NCI-H2196 treated with DMSO at 0.1 percent for 48 hours (cell line): ENCODE measurements around the gene DGKQ.
"Not testable (repeated sequence)": the region's sequence is repeated elsewhere in the genome, so short reads cannot be mapped to it uniquely, and the experiment has no call there.

Source experiments
- DNase-seq: peaks from one replicate; lab custom pipeline; 2025; ENCODE audit not compliant: unreplicated experiment; lab: John Stamatoyannopoulos, UW

Gene DGKQ

DNA sequence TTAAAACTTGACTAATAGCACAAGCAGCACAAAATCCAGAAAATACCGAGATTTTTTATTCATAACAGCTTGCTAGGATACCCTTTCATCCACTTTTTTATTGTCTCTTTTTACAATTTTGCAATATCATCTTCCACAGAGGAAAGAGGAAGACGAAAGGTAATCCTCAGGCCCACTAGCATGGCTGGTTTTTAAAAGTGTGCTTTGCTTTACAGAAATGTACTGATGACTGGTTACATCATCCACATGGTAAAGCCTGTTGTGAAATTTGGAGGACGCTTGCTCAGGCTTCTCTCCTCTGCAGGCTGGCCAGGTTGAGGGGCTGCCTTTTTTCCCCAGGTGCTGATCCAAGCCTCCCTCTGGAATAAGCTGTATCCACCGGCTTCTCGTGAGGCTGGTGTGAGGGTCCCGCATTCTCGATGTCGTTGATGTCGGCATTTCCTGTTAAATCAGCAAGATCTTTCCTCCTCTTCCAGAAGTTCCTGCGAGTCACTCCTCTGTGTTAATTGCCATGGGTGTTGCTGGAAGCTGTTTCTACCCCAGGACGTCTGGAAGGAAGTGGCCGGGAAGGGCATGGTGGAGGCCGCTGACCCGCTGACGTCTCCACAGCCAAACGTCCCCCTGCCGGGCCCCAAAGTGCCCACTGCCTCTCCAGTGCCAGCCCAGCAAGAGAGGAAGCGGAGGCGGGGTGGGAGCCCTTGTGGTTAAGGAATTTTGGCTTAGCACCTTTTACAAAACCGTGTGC lies 5.8 kb upstream of the DGKQ start:
- DNase-seq: no peak

DNA sequence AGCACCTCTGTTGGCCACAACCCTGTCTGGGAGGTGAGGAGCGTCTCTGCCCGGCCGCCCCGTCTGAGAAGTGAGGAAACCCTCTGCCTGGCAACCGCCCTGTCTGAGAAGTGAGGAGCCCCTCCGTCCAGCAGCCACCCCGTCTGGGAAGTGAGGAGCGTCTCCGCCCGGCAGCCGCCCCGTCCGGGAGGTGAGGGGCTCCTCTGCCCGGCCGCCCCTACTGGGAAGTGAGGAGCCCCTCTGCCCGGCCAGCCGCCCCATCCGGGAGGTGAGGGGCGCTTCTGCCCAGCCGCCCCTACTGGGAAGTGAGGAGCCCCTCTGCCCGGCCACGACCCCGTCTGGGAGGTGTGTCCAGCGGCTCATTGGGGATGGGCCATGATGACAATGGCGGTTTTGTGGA lies 2.6 kb upstream of the DGKQ start:
- DNase-seq: not testable (repeated sequence)

DNA sequence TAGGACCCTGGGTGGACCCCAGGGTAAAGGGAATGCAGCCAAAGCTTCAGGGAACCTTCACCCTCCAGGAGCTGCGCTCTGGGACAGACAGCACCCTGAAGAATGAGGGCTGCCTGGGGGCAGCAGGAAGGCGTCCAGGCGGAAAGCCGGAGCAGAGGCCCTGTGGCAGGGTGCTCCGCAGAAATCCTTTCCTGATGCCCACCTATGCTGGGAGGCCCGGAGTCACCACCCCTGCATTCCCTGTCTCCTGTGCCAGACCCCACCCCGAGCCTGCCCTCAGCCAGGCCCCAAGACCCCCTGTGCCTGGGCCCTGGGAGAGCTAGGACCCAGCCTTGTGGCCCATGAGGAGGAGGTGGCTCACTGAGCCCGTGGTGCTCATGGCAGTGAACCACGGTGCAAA lies 1.3 kb upstream of the DGKQ start:
- no peak for DNase-seq

DNA sequence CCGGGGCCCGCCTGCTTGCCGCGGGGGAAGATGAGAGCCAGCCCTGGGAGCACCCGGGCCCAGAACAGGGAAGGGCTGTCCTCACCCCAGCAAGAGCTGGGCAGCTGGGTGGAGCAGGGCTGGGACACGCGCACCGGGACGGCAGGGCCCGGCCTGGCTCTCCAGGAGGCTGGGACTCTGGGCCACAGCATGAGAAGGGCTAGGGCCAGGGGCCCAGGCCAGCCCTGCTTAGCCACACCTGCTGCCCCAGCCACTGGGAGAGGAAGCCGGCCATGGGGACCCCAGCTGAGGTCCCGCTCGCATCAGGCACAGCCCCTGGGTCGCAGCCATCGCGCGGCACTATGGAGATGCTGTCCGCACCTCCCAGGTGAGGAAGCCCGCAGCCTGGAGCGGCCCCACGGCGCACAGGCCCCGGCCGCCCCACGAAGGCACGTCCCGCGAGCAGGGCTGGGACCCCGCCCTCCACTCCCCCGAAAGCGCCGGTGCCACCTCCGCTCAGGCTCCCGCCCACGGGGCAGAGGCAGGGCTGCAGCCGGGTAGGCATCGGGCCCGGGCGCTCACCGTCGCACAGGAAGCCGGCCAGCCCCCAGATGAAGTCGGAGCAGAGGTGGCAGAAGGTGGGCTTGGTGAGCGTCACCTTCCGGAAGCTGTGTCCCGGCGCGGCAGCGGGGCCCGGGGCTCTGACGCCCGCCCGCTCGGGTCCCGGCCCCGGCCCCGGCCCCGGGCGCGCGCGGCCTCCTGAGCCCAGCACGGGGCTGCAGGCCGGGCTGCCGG lies 531 bp downstream of the DGKQ start:
- no peak for DNase-seq

DNA sequence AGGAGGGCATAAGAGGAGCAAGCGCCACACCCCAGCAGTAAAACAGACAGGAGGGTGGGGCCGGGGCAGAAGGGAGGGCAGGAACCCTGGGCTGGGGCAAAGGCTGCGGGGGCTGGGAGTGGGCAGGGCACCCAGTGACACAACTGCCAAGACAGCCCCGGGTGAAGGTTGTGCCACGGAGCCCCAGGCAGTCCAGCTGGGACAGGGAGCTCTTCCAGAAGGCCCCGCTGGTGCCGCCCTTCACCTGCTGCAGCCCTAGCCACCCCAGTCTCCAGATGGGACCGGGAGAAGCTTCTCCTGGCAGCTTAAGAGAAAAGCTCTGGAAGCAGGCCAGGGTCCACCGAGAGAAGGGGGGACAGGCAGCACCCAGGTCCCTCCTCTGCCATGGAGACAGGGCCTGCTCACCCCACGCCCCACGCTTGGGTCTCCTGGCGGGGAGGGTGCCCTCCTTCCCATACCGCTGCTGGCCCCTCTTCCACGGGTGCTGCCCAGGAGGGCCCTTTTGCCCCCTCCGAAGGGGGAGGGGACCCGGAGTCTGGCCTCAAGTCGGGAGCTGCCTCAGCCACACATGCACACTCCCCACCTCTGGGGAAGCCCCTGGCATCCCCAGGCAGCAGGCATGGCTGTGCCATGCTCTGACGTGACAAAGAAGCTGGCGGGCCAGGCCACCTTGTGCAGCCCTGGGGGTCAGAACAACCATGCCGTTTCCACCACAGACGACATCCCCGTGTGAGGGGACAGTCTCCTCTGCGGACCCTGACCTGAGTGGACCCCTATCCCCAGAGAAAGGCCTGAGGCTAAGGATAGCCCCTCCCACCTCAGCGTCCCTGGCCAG lies 1.5 kb downstream of the DGKQ start:
- no peak for DNase-seq

DNA sequence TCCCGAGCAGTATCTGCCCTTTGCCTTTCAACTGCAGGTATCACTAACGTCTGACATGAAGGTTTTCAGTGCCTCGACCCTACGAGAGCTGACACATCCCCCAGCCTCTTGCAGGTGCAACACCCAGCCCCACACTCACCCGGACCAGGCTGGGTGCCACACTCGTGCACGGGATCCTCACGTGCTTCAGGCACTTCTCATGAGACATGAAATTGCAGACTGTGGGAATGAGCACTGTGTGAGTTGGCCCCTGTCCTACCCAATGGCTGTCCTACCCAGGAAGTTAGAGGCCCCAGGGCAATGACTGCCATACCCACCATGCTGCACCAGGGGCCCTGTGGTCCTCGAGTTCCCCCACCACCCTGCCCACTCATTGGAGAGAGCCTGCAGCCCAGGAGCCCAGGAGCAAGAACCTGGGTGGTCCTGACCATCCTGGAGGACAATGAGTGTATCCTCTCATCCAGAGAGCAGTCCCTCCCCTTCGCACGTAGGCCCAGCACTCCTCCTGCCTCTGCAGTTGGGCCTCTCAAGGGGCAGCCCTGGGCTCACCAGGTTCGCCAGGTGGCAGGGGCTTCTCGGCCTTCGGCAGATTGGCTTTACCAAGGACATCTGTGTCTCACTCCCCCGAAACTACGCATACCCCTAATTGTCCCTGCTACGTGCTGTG lies 2.4 kb downstream of the DGKQ start:
- DNase-seq: no peak

DNA sequence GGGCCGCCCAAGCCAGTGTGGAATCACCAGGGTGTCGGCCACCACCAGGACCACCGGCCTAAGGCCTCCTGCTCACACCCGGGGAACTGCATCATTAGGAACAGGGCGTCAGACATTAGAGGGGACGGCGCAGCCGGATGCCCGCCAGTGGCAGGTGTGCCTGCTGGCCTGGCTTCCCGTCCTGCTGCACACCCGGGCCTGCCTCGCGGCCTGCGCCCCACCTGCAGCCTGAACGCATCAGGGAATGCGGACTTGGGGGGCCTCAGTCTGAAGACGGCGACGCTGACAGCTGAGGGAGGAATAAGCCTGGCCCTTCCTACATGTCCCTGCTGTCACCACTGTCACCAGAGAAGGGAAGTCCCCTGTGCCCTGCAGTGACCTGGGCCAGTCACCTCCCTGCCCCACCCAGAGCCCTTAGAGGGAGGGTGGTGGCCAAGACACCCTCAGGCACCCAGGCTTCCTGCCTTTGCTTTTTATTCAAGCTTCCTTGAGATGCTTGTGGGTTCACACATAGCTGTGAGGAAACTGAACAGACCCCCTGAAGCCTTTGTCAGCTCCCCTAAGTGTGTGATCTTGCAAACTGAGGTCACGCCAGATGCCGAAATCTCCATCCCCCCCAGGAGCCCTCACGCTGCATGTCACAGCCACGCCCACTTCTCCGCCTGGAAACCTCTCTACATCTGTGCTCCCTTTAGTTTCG lies 3.2 kb downstream of the DGKQ start:
- no peak for DNase-seq

DNA sequence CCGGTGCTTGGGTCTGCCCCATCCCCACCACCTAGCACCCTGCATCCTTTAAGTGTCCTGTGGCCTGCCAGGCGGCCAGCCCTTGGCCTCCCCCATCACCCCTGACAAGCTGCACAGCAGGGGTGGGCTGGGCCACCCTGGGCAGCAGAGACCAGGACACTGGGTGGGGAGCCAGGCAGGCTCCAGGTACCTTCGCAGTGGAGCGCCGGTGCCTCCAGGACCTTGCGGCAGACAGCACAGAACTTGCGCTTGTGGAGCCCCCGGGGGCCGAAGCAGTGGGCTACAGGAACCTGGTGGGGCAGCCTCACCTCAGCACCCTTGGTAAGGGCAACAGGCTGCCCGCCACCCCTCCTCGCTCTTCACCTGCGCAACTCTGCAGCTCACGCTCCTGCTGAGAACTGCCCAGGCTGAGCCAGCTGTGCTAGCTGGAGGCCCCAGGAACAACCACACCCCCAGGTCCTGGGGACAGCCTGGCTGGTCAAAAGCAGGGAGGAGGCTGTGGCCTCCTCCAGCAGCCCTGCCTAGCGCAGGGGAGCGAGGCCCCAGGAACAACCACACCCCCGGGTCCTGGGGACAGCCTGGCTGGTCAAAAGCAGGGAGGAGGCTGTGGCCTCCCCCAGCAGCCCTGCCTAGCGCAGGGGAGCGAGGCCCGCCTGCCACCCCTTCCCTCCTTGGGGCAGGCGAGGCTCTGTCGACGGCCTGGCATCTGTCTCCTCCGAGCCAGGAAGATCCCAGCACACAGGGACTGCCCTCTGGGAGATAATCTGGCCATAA lies 4.6 kb downstream of the DGKQ start:
- no peak for DNase-seq

DNA sequence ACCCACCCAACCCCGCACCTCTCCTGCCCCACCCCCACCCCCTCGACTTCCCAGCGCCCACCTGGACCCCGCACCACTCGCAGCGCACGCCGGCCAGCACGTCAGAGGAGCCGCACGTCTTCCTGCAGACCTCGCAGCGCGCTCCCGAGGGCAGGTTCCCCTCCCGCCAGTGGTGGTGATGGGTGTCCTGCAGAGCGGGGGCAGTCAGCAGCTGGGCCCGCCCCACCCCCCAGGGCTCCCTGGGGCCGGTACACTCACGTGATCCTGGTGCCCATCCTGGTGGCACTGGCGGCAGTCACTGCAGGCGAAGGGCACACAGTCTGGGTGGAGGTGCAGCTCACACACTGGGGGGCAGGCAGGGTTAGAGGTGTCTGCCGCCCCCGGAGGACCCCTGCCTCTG lies 5.1 kb downstream of the DGKQ start:
- no peak for DNase-seq

DNA sequence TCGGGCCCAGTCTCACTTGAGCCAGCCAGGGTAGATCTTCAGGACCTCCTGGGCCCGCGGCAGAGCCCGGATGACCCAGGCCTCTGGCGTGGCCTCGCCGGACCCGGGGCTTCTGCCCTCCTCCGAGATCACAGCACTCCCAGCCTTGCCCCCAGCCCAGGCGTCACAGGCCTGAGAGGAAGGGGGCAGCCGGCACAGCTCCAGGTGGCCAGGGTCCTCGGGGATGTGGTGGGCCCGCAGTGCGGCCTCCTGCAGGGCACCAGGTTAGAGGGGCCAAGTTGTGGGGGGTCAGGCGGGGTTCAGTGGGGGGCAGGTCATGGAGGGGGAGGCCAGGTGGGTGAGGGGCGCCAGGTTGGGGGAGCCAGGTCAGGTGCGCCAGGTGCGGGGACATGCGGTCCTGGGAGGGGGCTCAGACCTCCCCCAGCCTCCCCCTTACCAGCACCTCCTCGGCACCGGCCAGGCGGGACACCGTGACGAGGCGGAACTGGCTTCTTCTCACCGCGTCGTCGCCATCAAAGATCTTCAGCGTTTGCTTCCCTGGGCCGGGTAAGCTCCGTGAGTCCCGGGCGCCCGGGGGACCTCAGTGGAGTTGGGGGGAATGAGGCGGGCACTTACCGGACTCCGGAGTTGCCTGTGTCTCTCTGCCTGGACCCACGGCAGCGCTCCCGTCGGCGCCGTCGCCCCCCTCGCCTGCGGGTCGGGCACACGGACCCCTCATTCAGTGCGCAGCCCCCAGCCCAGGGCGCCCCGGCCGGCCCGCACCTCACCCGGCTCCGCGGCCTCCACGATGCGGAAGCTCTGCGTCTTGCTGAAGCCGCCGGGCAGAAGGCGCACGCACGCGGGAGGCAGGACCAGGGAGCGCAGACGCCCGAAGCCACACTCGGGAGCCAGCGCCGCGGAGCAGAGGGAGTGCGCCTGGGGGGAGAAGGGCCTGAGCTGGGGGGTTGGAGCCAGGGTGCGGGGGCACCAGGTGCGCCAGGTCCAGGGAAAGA lies 6.0 kb downstream of the DGKQ start:
- DNase-seq: no peak

DNA sequence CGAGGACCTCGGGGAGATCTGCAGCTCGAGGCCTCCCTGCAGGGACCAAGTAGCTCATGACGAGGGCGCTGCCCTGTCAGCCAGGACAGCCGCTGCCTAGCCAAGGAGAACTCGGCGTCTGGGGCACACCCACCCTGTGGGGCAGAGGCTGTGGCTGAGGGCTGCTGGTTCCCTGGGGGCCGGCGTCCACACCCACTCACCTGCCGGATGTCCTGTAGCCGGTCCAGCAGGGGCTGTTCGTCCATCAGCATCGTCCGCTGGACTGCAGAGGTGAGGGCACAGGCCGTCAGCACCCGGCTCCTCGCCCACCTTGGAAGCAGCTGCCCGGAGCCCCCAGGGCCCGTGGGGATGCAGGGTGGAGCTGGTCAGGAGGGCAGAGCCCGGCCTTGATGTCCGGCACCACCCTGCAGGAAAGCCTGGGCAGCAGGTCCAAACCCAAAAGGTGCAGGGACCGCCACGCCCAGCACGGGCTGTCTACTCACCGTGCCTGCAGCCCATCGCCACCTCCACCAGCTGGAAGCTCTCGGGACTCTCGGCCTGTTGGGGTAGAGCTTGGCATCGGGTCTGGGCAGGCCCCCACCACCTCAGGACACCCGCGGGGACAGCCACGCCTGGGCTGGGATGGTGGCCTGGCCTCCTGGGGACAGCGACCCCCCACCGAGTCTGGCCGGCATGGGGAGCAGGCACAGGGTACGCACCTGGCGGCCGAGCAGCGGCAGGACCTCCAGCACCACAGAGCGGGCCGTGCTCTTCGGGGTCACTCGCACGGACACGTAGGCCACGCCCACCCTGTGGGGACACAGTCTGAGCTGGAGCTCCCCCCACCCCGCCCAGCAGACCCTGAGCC lies 6.9 kb downstream of the DGKQ start:
- DNase-seq: no peak

DNA sequence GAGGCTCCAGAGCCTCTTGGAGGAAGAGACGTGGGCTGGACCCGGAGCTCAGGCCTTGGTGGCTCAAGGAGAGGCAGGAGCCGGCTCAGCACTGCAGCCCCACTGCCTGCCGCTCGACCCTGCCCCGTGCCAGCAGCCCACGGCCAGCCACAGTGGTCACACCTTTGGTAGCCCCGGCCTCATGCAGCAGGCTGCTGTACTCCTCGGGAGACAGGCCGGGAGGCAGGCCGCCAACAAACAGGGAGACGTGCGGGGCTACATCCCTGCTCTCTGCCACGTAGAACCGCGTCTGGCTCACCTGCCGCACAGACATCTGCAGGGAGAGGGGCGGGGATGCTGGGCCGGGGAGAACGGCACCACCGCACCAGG lies 7.6 kb downstream of the DGKQ start:
- no peak for DNase-seq

DNA sequence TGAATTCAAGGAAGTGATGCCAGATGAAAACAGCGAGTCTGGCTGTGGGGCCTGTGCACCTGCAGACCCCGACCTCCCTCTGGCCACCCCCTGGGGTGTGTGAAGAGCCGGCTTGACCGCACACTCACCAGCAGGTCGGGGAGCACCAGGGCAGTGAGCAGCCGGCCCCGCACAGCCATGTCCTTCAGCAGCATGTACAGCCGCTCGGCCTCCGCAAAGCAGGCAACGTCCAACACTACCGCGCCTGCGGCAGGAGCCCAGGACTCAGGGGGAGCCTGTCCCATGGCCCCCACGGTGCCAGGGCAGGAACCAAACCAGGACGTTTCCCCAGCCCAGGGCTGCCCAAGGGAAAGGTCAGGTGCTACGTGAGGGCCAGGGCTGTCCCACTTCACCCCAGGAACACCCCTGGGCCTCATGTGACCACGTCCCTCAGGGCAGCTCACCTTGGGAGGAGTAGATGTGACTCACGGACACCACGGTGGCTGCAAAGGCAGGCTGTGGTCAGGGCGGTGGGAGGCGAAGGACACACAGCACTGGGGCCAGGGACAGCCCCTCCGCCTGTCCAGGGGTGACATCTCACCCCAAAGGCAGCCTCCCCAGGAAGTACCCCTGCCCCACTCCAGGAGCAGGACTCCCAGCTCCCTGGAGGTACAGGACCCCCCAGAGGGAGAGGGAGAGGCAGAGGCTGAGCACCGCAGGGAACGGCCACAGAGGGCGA lies 8.2 kb downstream of the DGKQ start:
- no peak for DNase-seq

DNA sequence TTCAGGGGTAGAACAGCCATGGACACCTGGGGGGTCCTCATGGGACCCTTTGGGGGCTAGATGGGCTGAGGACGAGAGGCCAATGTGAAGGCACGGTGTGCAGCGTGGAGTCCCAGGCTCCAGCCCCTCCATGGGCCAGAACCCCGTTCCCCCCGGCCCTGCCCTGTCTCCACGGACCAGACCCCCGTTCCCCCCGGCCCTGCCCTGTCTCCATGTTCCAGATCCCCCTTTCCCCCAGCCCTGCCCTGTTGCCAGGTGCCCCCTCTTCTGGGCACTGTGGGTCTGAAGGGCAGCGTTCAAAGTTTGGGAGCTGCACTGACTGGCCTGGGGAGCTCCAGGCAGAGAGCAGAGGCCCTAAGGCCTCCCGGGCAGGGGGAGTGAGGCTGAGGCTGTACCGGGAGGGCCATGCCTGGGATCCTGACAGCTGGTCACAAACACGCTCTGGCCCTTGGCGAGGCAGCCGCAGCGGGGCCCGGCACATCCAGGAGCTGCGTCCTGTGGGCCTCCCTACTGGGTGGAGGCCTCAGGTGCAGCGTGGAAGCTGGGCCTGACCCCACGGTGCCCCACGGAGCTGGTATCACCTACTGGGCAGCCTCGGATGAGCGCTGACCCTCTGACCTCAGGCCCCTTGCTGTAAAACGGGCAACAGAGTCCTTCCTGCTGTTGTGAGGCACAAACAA lies 8.9 kb downstream of the DGKQ start:
- no peak for DNase-seq

DNA sequence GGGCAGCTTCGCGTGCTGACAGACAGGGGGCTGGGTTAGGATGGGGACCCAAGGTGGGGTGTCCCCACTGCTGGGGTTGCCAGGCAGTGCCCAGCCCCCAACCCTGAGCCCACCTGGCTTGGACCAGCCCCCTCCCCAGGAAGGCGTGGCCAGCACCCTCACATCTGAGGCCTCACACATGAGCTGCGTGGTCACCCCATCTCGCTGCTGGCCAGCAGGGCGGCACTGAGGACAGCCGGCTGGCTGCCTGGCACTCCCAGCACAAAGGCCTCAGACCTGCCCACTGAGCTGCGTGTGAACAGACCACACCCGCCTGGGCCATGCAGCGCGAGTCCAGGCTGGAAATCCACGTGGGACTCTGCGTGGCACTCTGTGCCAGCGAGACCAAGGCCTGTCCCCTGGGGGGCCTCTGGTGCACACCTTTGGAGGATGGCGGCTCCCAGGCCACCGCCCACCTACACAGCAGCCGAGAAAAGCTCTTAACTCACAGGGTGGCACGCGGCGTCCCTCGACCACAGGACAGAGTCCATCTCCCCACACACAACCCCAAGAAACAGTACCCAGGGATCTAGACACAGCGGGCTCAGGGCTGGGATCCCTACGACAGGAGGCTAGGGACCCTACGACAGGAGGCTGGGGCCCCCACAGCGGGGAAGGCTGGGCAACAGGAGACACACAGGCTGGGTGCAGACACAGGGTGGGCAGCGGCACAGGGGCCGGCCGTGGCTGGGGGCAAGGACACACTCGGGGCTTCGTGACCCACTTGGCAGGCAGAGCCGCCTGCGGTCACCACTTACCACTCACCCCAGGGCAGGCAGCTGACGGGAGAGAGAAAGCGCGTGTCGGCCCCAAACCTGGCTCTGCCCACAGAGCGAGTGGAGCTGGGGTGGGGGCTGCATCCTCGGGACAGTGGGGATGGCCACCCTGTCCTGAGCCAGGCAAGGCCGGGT lies 9.8 kb downstream of the DGKQ start:
- DNase-seq: no peak
